Measurements from ENCODE around the gene ELL2.
"Not testable (repeated sequence)": the region's sequence is repeated elsewhere in the genome, so short reads cannot be mapped to it uniquely, and the experiment has no call there.

ELL2 gene

GRCh38 chr5:95837492-95837891 is 124.2 kb downstream of the ELL2 start:
- no peaks in the 10 kb centered on the region for H3K79me1 ChIP-seq (ENCODE audit: low read depth, low read length)
- no peak overlapping the region for H3K23ac ChIP-seq (ENCODE audit: low read depth, low read length, poor library complexity)
- no peaks in the 10 kb centered on the region for H3K36me3 ChIP-seq (replicated peaks in 1 of 2; ENCODE audit: control insufficient read depth in 2 of 2, insufficient read depth in 2 of 2, low read length in 2 of 2)
- no peak overlapping the region for H3K18ac ChIP-seq (ENCODE audit: low read length)
- no peak overlapping the region for H2BK120ac ChIP-seq (ENCODE audit: low read depth, low read length)
- H4K91ac ChIP-seq (ENCODE audit: low read depth, low read length, poor library complexity): no peak overlapping the region
- H3K4me2 ChIP-seq (ENCODE audit: insufficient read depth, low read length, poor library complexity, severe bottlenecking): no peak overlapping the region
- H4K8ac ChIP-seq (ENCODE audit: low read depth, low read length): no peak overlapping the region
- H3K14ac ChIP-seq (ENCODE audit: low read length): no peak overlapping the region
- no peak overlapping the region for H2AFZ ChIP-seq (ENCODE audit: low read length)
- no CpG with 5 or more reads among the region's 5 CpGs for WGBS, 2 donors (ENCODE audit: extremely low coverage in 2 of 2, insufficient read length in 2 of 2, insufficient replicate concordance in 1 of 2)
- no peak overlapping the region for H3K4ac ChIP-seq (ENCODE audit: low read length)
- H3K9me3 ChIP-seq (replicated peaks in 1 of 2; ENCODE audit: control insufficient read depth in 2 of 2, insufficient read depth in 1 of 2, low read depth in 1 of 2, low read length in 2 of 2): no peaks in the 10 kb centered on the region
- H2BK15ac ChIP-seq (ENCODE audit: low read length): no peak overlapping the region
- no peak overlapping the region for H3K4me3 ChIP-seq (ENCODE audit: low read length in 2 of 2)
- H2BK12ac ChIP-seq (ENCODE audit: low read length): no peak overlapping the region
- H2BK5ac ChIP-seq (ENCODE audit: low read length): no peak overlapping the region
- no peak overlapping the region for H3K27ac ChIP-seq (replicated peaks; ENCODE audit: low read length)
- no peaks in the 10 kb centered on the region for H3K4me1 ChIP-seq (ENCODE audit: control insufficient read depth in 2 of 2, insufficient read depth in 1 of 2, low read depth in 1 of 2, low read length in 2 of 2)
- no peak overlapping the region for H2AK5ac ChIP-seq (ENCODE audit: low read depth, low read length)
- H3K27me3 ChIP-seq (ENCODE audit: control insufficient read depth in 3 of 3, insufficient read depth in 3 of 3, low read depth in 1 of 3, low read length in 3 of 3): peaks cover 0 to 6% (median 0%) of the 10 kb centered on the region in 3 experiments
- no peak for DNase-seq (ENCODE audit: low spot score)
- no peak overlapping the region for H3K9ac ChIP-seq (ENCODE audit: low read depth, low read length, poor library complexity)

- H2BK120ac ChIP-seq (ENCODE audit: low read depth, low read length); H2AK5ac ChIP-seq (ENCODE audit: low read depth, low read length); H3K9ac ChIP-seq (ENCODE audit: low read depth, low read length, poor library complexity); H3K9me3 ChIP-seq (replicated peaks in 1 of 2; ENCODE audit: control insufficient read depth in 2 of 2, insufficient read depth in 1 of 2, low read depth in 1 of 2, low read length in 2 of 2); H3K79me1 ChIP-seq (ENCODE audit: low read depth, low read length); H2BK5ac ChIP-seq (ENCODE audit: low read length); H4K8ac ChIP-seq (ENCODE audit: low read depth, low read length); H2AFZ ChIP-seq (ENCODE audit: low read length); H2BK12ac ChIP-seq (ENCODE audit: low read length); H3K23ac ChIP-seq (ENCODE audit: low read depth, low read length, poor library complexity); H3K4me3 ChIP-seq (ENCODE audit: low read length in 2 of 2); H3K27me3 ChIP-seq (ENCODE audit: control insufficient read depth in 3 of 3, insufficient read depth in 3 of 3, low read depth in 1 of 3, low read length in 3 of 3); H4K91ac ChIP-seq (ENCODE audit: low read depth, low read length, poor library complexity); H3K14ac ChIP-seq (ENCODE audit: low read length); H3K4ac ChIP-seq (ENCODE audit: low read length); DNase-seq (ENCODE audit: low spot score); H3K36me3 ChIP-seq (replicated peaks in 1 of 2; ENCODE audit: control insufficient read depth in 2 of 2, insufficient read depth in 2 of 2, low read length in 2 of 2); H3K27ac ChIP-seq (replicated peaks; ENCODE audit: low read length); H3K4me1 ChIP-seq (ENCODE audit: control insufficient read depth in 2 of 2, insufficient read depth in 1 of 2, low read depth in 1 of 2, low read length in 2 of 2); H3K18ac ChIP-seq (ENCODE audit: low read length); H2BK15ac ChIP-seq (ENCODE audit: low read length); H3K4me2 ChIP-seq (ENCODE audit: insufficient read depth, low read length, poor library complexity, severe bottlenecking): not testable (repeated sequence)
- WGBS, 2 donors (ENCODE audit: extremely low coverage in 2 of 2, insufficient read length in 2 of 2, insufficient replicate concordance in 1 of 2): no CpG with 5 or more reads among the region's 4 CpGs
Observed at GRCh38 chr5:95836971-95837370, 124.7 kb downstream of the ELL2 start.

GRCh38 chr5:95836544-95836943 is 125.1 kb downstream of the ELL2 start:
- Histone ChIP-seq H3K18ac (ENCODE audit: low read length) (no peak overlapping the region), H3K4me3 (ENCODE audit: low read length in 2 of 2) (no peak overlapping the region), H2BK15ac (ENCODE audit: low read length) (no peak overlapping the region), H3K4me2 (ENCODE audit: insufficient read depth, low read length, poor library complexity, severe bottlenecking) (no peak overlapping the region), H3K14ac (ENCODE audit: low read length) (no peak overlapping the region), H2AK5ac (ENCODE audit: low read depth, low read length) (no peak overlapping the region), H3K79me1 (ENCODE audit: low read depth, low read length) (no peaks in the 10 kb centered on the region), H3K9me3 (replicated peaks in 1 of 2; ENCODE audit: control insufficient read depth in 2 of 2, insufficient read depth in 1 of 2, low read depth in 1 of 2, low read length in 2 of 2) (no peaks in the 10 kb centered on the region), H2BK5ac (ENCODE audit: low read length) (no peak overlapping the region), H3K9ac (ENCODE audit: low read depth, low read length, poor library complexity) (no peak overlapping the region), H3K36me3 (replicated peaks in 1 of 2; ENCODE audit: control insufficient read depth in 2 of 2, insufficient read depth in 2 of 2, low read length in 2 of 2) (no peaks in the 10 kb centered on the region), H3K27me3 (ENCODE audit: control insufficient read depth in 3 of 3, insufficient read depth in 3 of 3, low read depth in 1 of 3, low read length in 3 of 3) (peaks cover 0 to 6% (median 0%) of the 10 kb centered on the region in 3 experiments), H3K27ac (replicated peaks; ENCODE audit: low read length) (no peak overlapping the region), H3K23ac (ENCODE audit: low read depth, low read length, poor library complexity) (no peak overlapping the region), H2BK120ac (ENCODE audit: low read depth, low read length) (no peak overlapping the region), H4K8ac (ENCODE audit: low read depth, low read length) (no peak overlapping the region), H4K91ac (ENCODE audit: low read depth, low read length, poor library complexity) (no peak overlapping the region), H2BK12ac (ENCODE audit: low read length) (no peak overlapping the region), H2AFZ (ENCODE audit: low read length) (no peak overlapping the region), H3K4me1 (ENCODE audit: control insufficient read depth in 2 of 2, insufficient read depth in 1 of 2, low read depth in 1 of 2, low read length in 2 of 2) (no peaks in the 10 kb centered on the region), H3K4ac (ENCODE audit: low read length) (no peak overlapping the region)
- no CpG with 5 or more reads among the region's 1 CpG for WGBS, 2 donors (ENCODE audit: extremely low coverage in 2 of 2, insufficient read length in 2 of 2, insufficient replicate concordance in 1 of 2)
- DNase-seq (ENCODE audit: low spot score): no peak

GRCh38 chr5:95835682-95836385 is 125.8 kb downstream of the ELL2 start:
- Histone ChIP-seq H3K18ac (ENCODE audit: low read length) (no peak overlapping the region), H3K36me3 (replicated peaks in 1 of 2; ENCODE audit: control insufficient read depth in 2 of 2, insufficient read depth in 2 of 2, low read length in 2 of 2) (no peaks in the 10 kb centered on the region), H3K27me3 (ENCODE audit: control insufficient read depth in 3 of 3, insufficient read depth in 3 of 3, low read depth in 1 of 3, low read length in 3 of 3) (peaks cover 0 to 10% (median 0%) of the 10 kb centered on the region in 3 experiments), H3K23ac (ENCODE audit: low read depth, low read length, poor library complexity) (no peak overlapping the region), H3K9ac (ENCODE audit: low read depth, low read length, poor library complexity) (peak overlapping the region; percentile 71), H4K91ac (ENCODE audit: low read depth, low read length, poor library complexity) (no peak overlapping the region), H3K4me2 (ENCODE audit: insufficient read depth, low read length, poor library complexity, severe bottlenecking) (no peak overlapping the region), H3K79me1 (ENCODE audit: low read depth, low read length) (no peaks in the 10 kb centered on the region), H2BK12ac (ENCODE audit: low read length) (no peak overlapping the region), H3K4me3 (ENCODE audit: low read length in 2 of 2) (no peak overlapping the region), H3K9me3 (replicated peaks in 1 of 2; ENCODE audit: control insufficient read depth in 2 of 2, insufficient read depth in 1 of 2, low read depth in 1 of 2, low read length in 2 of 2) (no peaks in the 10 kb centered on the region), H4K8ac (ENCODE audit: low read depth, low read length) (no peak overlapping the region), H2BK5ac (ENCODE audit: low read length) (no peak overlapping the region), H3K4me1 (ENCODE audit: control insufficient read depth in 2 of 2, insufficient read depth in 1 of 2, low read depth in 1 of 2, low read length in 2 of 2) (no peaks in the 10 kb centered on the region), H2BK15ac (ENCODE audit: low read length) (no peak overlapping the region), H2AK5ac (ENCODE audit: low read depth, low read length) (no peak overlapping the region), H2AFZ (ENCODE audit: low read length) (no peak overlapping the region), H3K27ac (replicated peaks; ENCODE audit: low read length) (no peak overlapping the region), H3K4ac (ENCODE audit: low read length) (no peak overlapping the region), H3K14ac (ENCODE audit: low read length) (no peak overlapping the region), H2BK120ac (ENCODE audit: low read depth, low read length) (no peak overlapping the region)
- DNase-seq (ENCODE audit: low spot score): no peak
- WGBS, 2 donors (ENCODE audit: extremely low coverage in 2 of 2, insufficient read length in 2 of 2, insufficient replicate concordance in 1 of 2): no CpG with 5 or more reads among the region's 10 CpGs
